NCI-H446 treated with DMSO at 0.1 percent for 48 hours (cell line): ENCODE results near the gene GABRD.
"Not testable (repeated sequence)": the region's sequence is repeated elsewhere in the genome, so short reads cannot be mapped to it uniquely, and the experiment has no call there.

ENCODE experiments used
- DNase-seq: peaks from one replicate; lab custom pipeline; 2025; lab: John Stamatoyannopoulos, UW

The GABRD gene

GRCh38 chr1:2019172-2019543 is at the start of gene GABRD:
GABRD (plus strand) TSS chr1:2019345; CDS start chr1:2019424, 79 bp downstream.
- no peak for DNase-seq

GRCh38 chr1:1969505-1969900 is 49.6 kb upstream of the GABRD start:
- no peak for DNase-seq

GRCh38 chr1:1969953-1970716 is 49.0 kb upstream of the GABRD start:
- DNase-seq, result no peak

- no peak for DNase-seq
Measured at GRCh38 chr1:1971017-1971416, 48.1 kb upstream of the GABRD start.

GRCh38 chr1:1971688-1972087 is 47.5 kb upstream of the GABRD start:
- DNase-seq, result no peak

- no peak for DNase-seq
Measured at GRCh38 chr1:1972976-1973715, 46.0 kb upstream of the GABRD start.

GRCh38 chr1:1973716-1974642 is 45.2 kb upstream of the GABRD start:
- DNase-seq, result no peak

- no peak for DNase-seq
Measured at GRCh38 chr1:1974834-1975233, 44.3 kb upstream of the GABRD start.

- DNase-seq, result no peak
Measured at GRCh38 chr1:1975535-1975934, 43.6 kb upstream of the GABRD start.

- no peak for DNase-seq
Measured at GRCh38 chr1:1976031-1976430, 43.1 kb upstream of the GABRD start.

GRCh38 chr1:1978108-1978507 is 41.0 kb upstream of the GABRD start:
- no peak for DNase-seq

GRCh38 chr1:1978690-1979481 is 40.3 kb upstream of the GABRD start:
- DNase-seq, result not testable (repeated sequence)

- DNase-seq, result no peak
Measured at GRCh38 chr1:1979482-1980165, 39.5 kb upstream of the GABRD start.

GRCh38 chr1:1980467-1981141 is 38.5 kb upstream of the GABRD start:
- no peak for DNase-seq

GRCh38 chr1:1981142-1981500 is 38.0 kb upstream of the GABRD start:
- no peak for DNase-seq

GRCh38 chr1:1981631-1982327 is 37.4 kb upstream of the GABRD start:
- not testable (repeated sequence) for DNase-seq

GRCh38 chr1:1982379-1983232 is 36.5 kb upstream of the GABRD start:
- DNase-seq, result no peak

GRCh38 chr1:1984560-1985070 is 34.5 kb upstream of the GABRD start:
- DNase-seq, result no peak
